IMR-90 (cell line): ENCODE results near the gene SUPT16H. TPM values are rescaled to one million over a fixed set of nuclear protein-coding genes. Genes with fewer than 3 reads are reported as not detected.

ENCODE experiments used
- ATAC-seq: fragments of 200-7000 bp; cut with Tn5 transposase; 2 replicates; pipeline ENCODE4 v1.9.1; 2020; ENCODE audit warnings: low read depth, mild to moderate bottlenecking, moderate library complexity
- Bru-seq: library from RNA; stranded (reverse); fragments of 400-500 nt; gene quantifications from one replicate; lab custom pipeline; 2021; lab: Mats Ljungman, UMichigan
- BruChase-seq, 2 experiments: library from RNA; stranded (reverse); fragments of 400-500 nt; gene quantifications; one replicate each; lab custom pipeline; 2021; lab: Mats Ljungman, UMichigan
- BruUV-seq: library from RNA; stranded (reverse); fragments of 400-500 nt; replicated peaks from 2 replicates; lab custom pipeline; 2021; lab: Mats Ljungman, UMichigan
- CTCF ChIA-PET: fragments of 300-600 bp; formaldehyde crosslinking; extraction: SDS; loops from one replicate; lab custom pipeline; 2021; ENCODE audit warnings: antibody characterized with exemption; lab: Yijun Ruan, JAX
- POLR2A ChIA-PET: fragments of 300-600 bp; sonication (Branson Sonifier 250); formaldehyde crosslinking; loops from one replicate; lab custom pipeline; 2022; ENCODE audit warnings: antibody characterized with exemption; ENCODE audit not compliant: unreplicated experiment; lab: Charles Lee
- DNase-seq: peaks from one replicate; pipeline ENCODE4 v3.0.0; 2013
- H2AFZ ChIP-seq: replicated peaks from 2 replicates; pipeline ENCODE3; 2013; ENCODE audit warnings: low read length, mild to moderate bottlenecking; ENCODE audit not compliant: poor library complexity
- H2AK5ac ChIP-seq: 2 replicates; pipeline ENCODE4 v1.6.1; 2013; ENCODE audit warnings: low read depth, low read length, inconsistent platforms
- H2AK9ac ChIP-seq: replicated peaks from 2 replicates; pipeline ENCODE3; 2013; ENCODE audit warnings: mild to moderate bottlenecking, low read depth, low read length, moderate library complexity; ENCODE audit not compliant: poor library complexity
- H2BK120ac ChIP-seq: 2 replicates; pipeline ENCODE4 v1.6.1; 2013; ENCODE audit warnings: low read depth, low read length, inconsistent platforms
- H2BK15ac ChIP-seq: 3 replicates; pipeline ENCODE4 v1.6.1; 2013; ENCODE audit warnings: low read depth, low read length, inconsistent platforms
- H2BK20ac ChIP-seq: 2 replicates; pipeline ENCODE4 v1.6.1; 2013; ENCODE audit warnings: low read depth, mild to moderate bottlenecking, inconsistent platforms, low read length, moderate library complexity
- H2BK5ac ChIP-seq: 2 replicates; pipeline ENCODE4 v1.6.1; 2013; ENCODE audit warnings: mild to moderate bottlenecking, low read depth, low read length, inconsistent platforms; ENCODE audit not compliant: poor library complexity, severe bottlenecking
- H3K14ac ChIP-seq: replicated peaks from 2 replicates; pipeline ENCODE4 v1.6.1; 2013; ENCODE audit warnings: low read depth, low read length, inconsistent platforms
- H3K18ac ChIP-seq: 2 replicates; pipeline ENCODE4 v1.6.1; 2013; ENCODE audit warnings: low read depth, low read length, control low read depth
- H3K23ac ChIP-seq: 2 replicates; pipeline ENCODE4 v1.6.1; 2013; ENCODE audit warnings: low read depth, low read length, inconsistent platforms
- H3K27ac ChIP-seq: 2 replicates; pipeline ENCODE4 v1.5.1; 2013; ENCODE audit warnings: mild to moderate bottlenecking, control low read depth, low read length; ENCODE audit not compliant: insufficient read depth
- H3K27me3 ChIP-seq: 2 replicates; pipeline ENCODE4 v1.6.1; 2013; ENCODE audit warnings: low read length; ENCODE audit not compliant: control insufficient read depth, insufficient read depth
- H3K36me3 ChIP-seq: 2 replicates; pipeline ENCODE4 v1.6.1; 2013; ENCODE audit warnings: low read length, mixed read lengths; ENCODE audit not compliant: control insufficient read depth, insufficient read depth
- H3K4ac ChIP-seq: 2 replicates; pipeline ENCODE4 v1.6.1; 2013; ENCODE audit warnings: low read depth, low read length, inconsistent platforms
- H3K4me1 ChIP-seq: 2 replicates; pipeline ENCODE4 v1.6.1; 2013; ENCODE audit warnings: low read length, mixed read lengths; ENCODE audit not compliant: control insufficient read depth, insufficient read depth
- H3K4me2 ChIP-seq: 2 replicates; pipeline ENCODE4 v1.6.1; 2013; ENCODE audit warnings: low read depth, mild to moderate bottlenecking, control low read depth, low read length, moderate library complexity
- H3K4me3 ChIP-seq: 2 replicates; pipeline ENCODE4 v1.5.1; 2013; ENCODE audit warnings: low read depth, mild to moderate bottlenecking, control low read depth, low read length, moderate library complexity; ENCODE audit not compliant: insufficient read depth
- H3K56ac ChIP-seq: 2 replicates; pipeline ENCODE4 v1.6.1; 2013; ENCODE audit warnings: low read length, inconsistent platforms; ENCODE audit not compliant: insufficient read depth; ENCODE audit errors: extremely low read depth
- H3K79me1 ChIP-seq, 2 experiments: 2 replicates each; pipeline ENCODE4 v1.6.1; 2013; ENCODE audit warnings: low read length in 2 of 2, inconsistent platforms in 1 of 2, low read depth in 1 of 2
- H3K9ac ChIP-seq: 2 replicates; pipeline ENCODE4 v1.6.1; 2013; ENCODE audit warnings: low read depth, low read length, control low read depth
- H3K9me1 ChIP-seq: 2 replicates; pipeline ENCODE4 v1.6.1; 2013; ENCODE audit warnings: low read length, inconsistent platforms; ENCODE audit not compliant: insufficient read depth
- H3K9me3 ChIP-seq: 2 replicates; pipeline ENCODE4 v1.6.1; 2013; ENCODE audit warnings: low read length; ENCODE audit not compliant: control insufficient read depth, insufficient read depth
- H4K20me1 ChIP-seq: 2 replicates; pipeline ENCODE4 v1.6.1; 2013; ENCODE audit warnings: low read length, inconsistent platforms; ENCODE audit not compliant: insufficient read depth
- H4K5ac ChIP-seq: 2 replicates; pipeline ENCODE4 v1.6.1; 2013; ENCODE audit warnings: mild to moderate bottlenecking, low read depth, low read length, control low read depth
- H4K8ac ChIP-seq, 2 experiments: 2 replicates each; pipeline ENCODE4 v1.6.1; 2013; ENCODE audit warnings: low read depth in 2 of 2, low read length in 2 of 2, control low read depth in 1 of 2, inconsistent platforms in 1 of 2
- H4K91ac ChIP-seq: 2 replicates; pipeline ENCODE4 v1.6.1; 2013; ENCODE audit warnings: low read depth, low read length, inconsistent platforms; ENCODE audit not compliant: insufficient read depth
- BHLHE40 ChIP-seq: fragments of 150-350 bp; IDR thresholded peaks from 2 replicates; pipeline ENCODE4 v1.6.1; 2016; ENCODE audit warnings: mild to moderate bottlenecking, low read depth, low read length
- CHD1 ChIP-seq: IDR thresholded peaks from 2 replicates; pipeline ENCODE4 v1.6.1; 2012; ENCODE audit warnings: low read depth, low read length, improper control_type of control experiment
- CTCF ChIP-seq: conservative IDR thresholded peaks from 2 replicates; pipeline ENCODE4 v1.5.1; 2012; ENCODE audit warnings: mild to moderate bottlenecking, low read depth, low read length, improper control_type of control experiment
- ELK1 ChIP-seq: fragments of 150-350 bp; IDR thresholded peaks from 2 replicates; pipeline ENCODE4 v1.6.1; 2016; ENCODE audit warnings: low read depth, mild to moderate bottlenecking, low read length, moderate library complexity, borderline replicate concordance
- FOS ChIP-seq: fragments of 150-350 bp; IDR thresholded peaks from 2 replicates; pipeline ENCODE4 v1.6.1; 2016; ENCODE audit warnings: low read depth, low read length
- MXI1 ChIP-seq: IDR thresholded peaks from 2 replicates; pipeline ENCODE4 v1.6.1; 2012; ENCODE audit warnings: low read depth, mild to moderate bottlenecking, low read length, moderate library complexity, borderline replicate concordance
- POLR2A ChIP-seq: IDR thresholded peaks from 2 replicates; pipeline ENCODE4 v1.6.1; 2012; ENCODE audit warnings: mild to moderate bottlenecking, low read depth, low read length
- RAD21 ChIP-seq: IDR thresholded peaks from 2 replicates; pipeline ENCODE4 v1.6.1; 2012; ENCODE audit warnings: low read length, improper control_type of control experiment
- RCOR1 ChIP-seq: IDR thresholded peaks from 2 replicates; pipeline ENCODE4 v1.6.1; 2012; ENCODE audit warnings: mild to moderate bottlenecking, low read length, improper control_type of control experiment; ENCODE audit not compliant: insufficient replicate concordance
- RFX5 ChIP-seq: IDR thresholded peaks from 2 replicates; pipeline ENCODE4 v1.8.0; 2012; ENCODE audit warnings: low read depth, mild to moderate bottlenecking, low read length, moderate library complexity
- SMC3 ChIP-seq: fragments of 150-350 bp; IDR thresholded peaks from 2 replicates; pipeline ENCODE4 v1.6.1; 2016; ENCODE audit warnings: low read depth, mild to moderate bottlenecking, antibody characterized with exemption, low read length, moderate library complexity
- USF2 ChIP-seq: fragments of 150-350 bp; IDR thresholded peaks from 2 replicates; pipeline ENCODE4 v1.6.1; 2017; ENCODE audit warnings: mild to moderate bottlenecking, antibody characterized with exemption, low read length, low read depth
- WGBS, 2 experiments: methylation state at CpG; one replicate each; pipeline versions ENCODE4 v1.1.5 to v1.1.7; 2013; ENCODE audit warnings: missing lambda C conversion rate in 2 of 2; ENCODE audit not compliant: insufficient read length in 1 of 2; ENCODE audit errors: extremely low coverage in 2 of 2; 5-methylcytosine and 5-hydroxymethylcytosine counted together
- dilution Hi-C: fragments of 300-500 bp; cut with HindIII; formaldehyde crosslinking; loops from one replicate; pipeline ENCODE4 v1.14.3; 2018; ENCODE audit warnings: low sequenced_read_pairs; ENCODE audit not compliant: unreplicated experiment
- in situ Hi-C: fragments of 300-500 bp; cut with MboI; formaldehyde crosslinking; loops from 3 replicates; pipeline ENCODE4 v1.14.3; 2019; ENCODE audit warnings: low sequenced_read_pairs, inconsistent platforms, mixed read lengths
- intact Hi-C: fragments of 100-400 bp; cut with micrococcal nuclease; formaldehyde crosslinking; loops from 2 replicates; pipeline ENCODE4 v1.10.0; 2022
- long read RNA-seq: library from polyadenylated mRNA; unstranded; transcript quantifications from one replicate; pipeline ENCODE4 v2.0.0, GENCODE V29; 2021; ENCODE audit not compliant: unreplicated experiment
- polyA plus RNA-seq, 3 experiments: library from polyadenylated mRNA; depleted of rRNA; stranded (reverse); fragments of >200 nt; gene quantifications; 2 replicates each; pipeline ENCODE4 v1.2.3, GENCODE V29; 2012; ENCODE audit warnings: low replicate concordance in 1 of 3
- total RNA-seq: library from RNA; depleted of rRNA; stranded (reverse); fragments of >200 nt; gene quantifications from 2 replicates; pipeline ENCODE4 v1.2.3, GENCODE V29; 2012; rRNA removed

Gene SUPT16H
- total RNA-seq (103 and 134 TPM in 2 replicates), polyA plus RNA-seq (2012; rRNA removed) (38.5 and 50.6 TPM in 2 replicates), Bru-seq, nascent RNA (percentile 87 among the genes with signal in this experiment), BruChase-seq, experiment 1, labeled RNA remaining after a 6-hour chase (percentile 94 among the genes with signal in this experiment), BruChase-seq, experiment 2, labeled RNA remaining after a 2-hour chase (percentile 91 among the genes with signal in this experiment)
- 11.2 and 13.8 TPM in 2 replicates for polyA plus RNA-seq (2012; cell fraction: cytosol; rRNA removed)
- 8.0 and 42.0 TPM in 2 replicates for polyA plus RNA-seq (2012; cell fraction: nucleus; rRNA removed; ENCODE audit: low replicate concordance)
- long read RNA-seq, full-length matches to known transcripts, result 88 of 128 reads
- long read RNA-seq, partial matches to known transcripts, result 22 of 128 reads
- long read RNA-seq, other reads (novel, unspliced or antisense), result 18 of 128 reads

GRCh38 chr14:21383848-21384493, at the start of gene SUPT16H:
Gene SUPT16H (minus strand): TSS chr14:21384019. CDS start chr14:21383927, 92 bp downstream.
- BruUV-seq, result no TSS peak
- peak within 1 kb of the TSS; percentile 95 for H2AFZ ChIP-seq
- peak within 1 kb of the TSS; percentile 67 for H3K27ac ChIP-seq
- no peak for TF ChIP-seq RFX5
- TF ChIP-seq RCOR1, result no peak
- peak; percentile 92 for TF ChIP-seq BHLHE40
- TF ChIP-seq CHD1, result peak; percentile 96
- TF ChIP-seq USF2, result peak; percentile 98
- no peak for TF ChIP-seq FOS
- TF ChIP-seq RAD21, result no peak
- TF ChIP-seq MXI1, result no peak; the same call in none of the 2 replicates
- TF ChIP-seq ELK1, result no peak
- TF ChIP-seq SMC3, result no peak
- TF ChIP-seq POLR2A, result peak; percentile 68; the same call in 1 of the 2 replicates
- no peak for TF ChIP-seq CTCF

More at GRCh38 chr14:21383848-21384493, at the start of gene SUPT16H:
- H3K4me2 ChIP-seq, result peak within 1 kb of the TSS; percentile 96
- H2BK15ac ChIP-seq, result peak within 1 kb of the TSS; percentile 66; the same call in 1 of the 3 replicates
- H3K36me3 ChIP-seq, result peaks cover 15% of the 10 kb centered on the region
- H3K9me3 ChIP-seq, result no peaks in the 10 kb centered on the region
- ATAC-seq, result peak; percentile 98
- peak within 1 kb of the TSS; percentile 66; the same call in 1 of the 2 replicates for H2BK20ac ChIP-seq
- H3K9me1 ChIP-seq, result no peaks in the 10 kb centered on the region
- in situ Hi-C loops, result no loop called here
- H2AK9ac ChIP-seq, result peak within 1 kb of the TSS; percentile 97
- peak within 1 kb of the TSS; percentile 90; the same call in 1 of the 2 replicates for H2BK120ac ChIP-seq
- H3K4ac ChIP-seq, result peak within 1 kb of the TSS; percentile 93
- dilution Hi-C loops, result no loop called here
- intact Hi-C loops, result loop anchor here (1.0 to 5.0 kb wide), 4 partner anchors 117 to 151 kb away; partner anchors contain the start of genes HNRNPC and METTL3
- peak within 1 kb of the TSS; percentile 89 for H3K9ac ChIP-seq
- ChIA-PET CTCF (interaction anchor here (1.3 kb wide), 1 partner anchor 9 kb away, joined by 4 read pairs; no protein-coding TSS in a partner anchor), POLR2A (no interaction called here)
- peak within 1 kb of the TSS; percentile 90 for H2BK5ac ChIP-seq
- H4K8ac ChIP-seq, result peak within 1 kb of the TSS; percentile 68 to 99
- peak within 1 kb of the TSS; percentile 95 for H2AK5ac ChIP-seq
- H4K91ac ChIP-seq, result peak within 1 kb of the TSS; percentile 96
- peak within 1 kb of the TSS; percentile 68 for H4K5ac ChIP-seq
- peak; percentile 95 for DNase-seq
- no peaks in the 10 kb centered on the region for H3K4me1 ChIP-seq
- H3K23ac ChIP-seq, result peak within 1 kb of the TSS; percentile 82
- H3K79me1 ChIP-seq, result peaks cover 4 to 27% of the 10 kb centered on the region in 2 experiments; a peak in 2 of 4 replicates
- peak within 1 kb of the TSS; percentile 90 for H3K14ac ChIP-seq
- H3K18ac ChIP-seq, result peak within 1 kb of the TSS; percentile 81
- H4K20me1 ChIP-seq, result peaks cover 18% of the 10 kb centered on the region
- H3K27me3 ChIP-seq, result no peaks in the 10 kb centered on the region
- peak within 1 kb of the TSS; percentile 97 for H3K56ac ChIP-seq
- 0% methylated on average over 25 of the region's 54 CpGs; no CpG with 5 or more reads in 1 of the 2 experiments for WGBS, 2 experiments
- peak within 1 kb of the TSS; percentile 94 for H3K4me3 ChIP-seq
